K562 (cell line): ENCODE data around the gene GDF9. TPM values are rescaled to one million over a fixed set of nuclear protein-coding genes. Genes with fewer than 3 reads are reported as not detected.
A peak's percentile ranks its signal among the peaks of the same experiment; 100 is the strongest.

Experiments used
- ELF4 ChIP-seq: fragments of 450-650 bp; formaldehyde crosslinking; IDR thresholded peaks from 2 replicates; pipeline ENCODE4 v1.4.0; 2022; ENCODE audit warnings: missing genetic modification characterization
- GTF2F1 ChIP-seq: IDR thresholded peaks from 2 replicates; pipeline ENCODE4 v1.6.1; 2011; ENCODE audit warnings: low read depth, low read length, improper control_type of control experiment
- HCFC1 ChIP-seq: IDR thresholded peaks from 2 replicates; pipeline ENCODE4 v1.6.1; 2012; ENCODE audit warnings: low read depth, low read length, improper control_type of control experiment
- MTF1 ChIP-seq: fragments of 250-450 bp; sonication (Bioruptor Pico); IDR thresholded peaks from 2 replicates; pipeline ENCODE4 v1.9.0; 2021; ENCODE audit warnings: moderate library complexity, mild to moderate bottlenecking, inconsistent platforms, borderline replicate concordance
- PHF20 ChIP-seq: fragments of 450-650 bp; IDR thresholded peaks from 2 replicates; pipeline ENCODE4 v1.6.1; 2018; ENCODE audit not compliant: partially characterized antibody
- SIN3B ChIP-seq: fragments of 450-650 bp; IDR thresholded peaks from 2 replicates; pipeline ENCODE4 v1.6.1; 2017; ENCODE audit warnings: low read depth, mild to moderate bottlenecking, moderate library complexity
- SMAD3 ChIP-seq: fragments of 450-650 bp; formaldehyde crosslinking; conservative IDR thresholded peaks from 2 replicates; pipeline ENCODE4 v1.4.0; 2020; ENCODE audit warnings: mild to moderate bottlenecking
- SMC3 ChIP-seq: conservative IDR thresholded peaks from 2 replicates; pipeline ENCODE4 v1.6.1; 2011; ENCODE audit warnings: low read depth, low read length, improper control_type of control experiment; ENCODE audit not compliant: insufficient read depth
- TCF7L2 ChIP-seq: fragments of 150-350 bp; IDR thresholded peaks from 2 replicates; pipeline ENCODE4 v1.6.1; 2016; ENCODE audit warnings: low read depth, mild to moderate bottlenecking, low read length, moderate library complexity
- TEAD1 ChIP-seq, 2 experiments: fragments of 450-650 bp in 1 of 2; sonication (generic) in 1 of 2; formaldehyde crosslinking; IDR thresholded peaks; 2 replicates each; pipeline versions ENCODE4 v1.4.0 to v1.8.0; 2020 to 2022; ENCODE audit warnings: mild to moderate bottlenecking in 2 of 2, missing genetic modification reagents in 1 of 2
- XRCC5 ChIP-seq: fragments of 200-400 bp; formaldehyde crosslinking; IDR thresholded peaks from 2 replicates; pipeline ENCODE4 v1.6.1; 2017; ENCODE audit warnings: low read depth, mild to moderate bottlenecking, low read length
- ZFX ChIP-seq: sonication (generic); formaldehyde crosslinking; IDR thresholded peaks from 2 replicates; pipeline ENCODE4 v1.8.0; 2022; ENCODE audit warnings: mild to moderate bottlenecking, missing genetic modification reagents, moderate library complexity
- ZNF778 ChIP-seq: fragments of 450-650 bp; formaldehyde crosslinking; IDR thresholded peaks from 2 replicates; pipeline ENCODE4 v1.4.0; 2020; ENCODE audit warnings: mild to moderate bottlenecking, moderate library complexity
- polyA plus RNA-seq, 8 experiments: library from polyadenylated mRNA; depleted of rRNA in 4 of 8; stranded (reverse) in 5 of 8; unstranded in 3 of 8; fragments of >200 nt; fragmentation: Nextera tagmentation in 2 of 8; fragmentation: Illumina TruSeq in 1 of 8; extraction: Ambion mirVana in 2 of 8; extraction: Trizol in 1 of 8; gene quantifications; 2 replicates each; pipeline versions ENCODE4 v1.2.1 to v1.2.3, GENCODE V29; 2011 to 2014; ENCODE audit warnings: inconsistent platforms in 1 of 8, missing spikeins in 1 of 8
- total RNA-seq, 7 experiments: library from RNA; depleted of rRNA in 6 of 7; stranded (reverse); fragments of >200 nt in 6 of 7; fragmentation: Illumina TruSeq in 2 of 7; extraction: Trizol in 2 of 7; gene quantifications; 2 replicates each; pipeline versions ENCODE4 v1.2.1 to v1.2.3, GENCODE V29; 2011 to 2021; ENCODE audit warnings: low replicate concordance in 1 of 7
- TF ChIP-seq, protein P1 (sequence below): sonication (generic); formaldehyde crosslinking; IDR thresholded peaks from 2 replicates; pipeline ENCODE4 v1.8.1; 2022; ENCODE audit warnings: missing genetic modification reagents
- TF ChIP-seq, protein P2 (sequence below): fragments of 200-800 bp; sonication (Bioruptor generic); IDR thresholded peaks from 2 replicates; pipeline ENCODE4 v1.6.1; 2017; ENCODE audit warnings: missing genetic modification characterization, missing compliant biosample characterization
- TF ChIP-seq, protein P3 (sequence below): sonication (generic); formaldehyde crosslinking; IDR thresholded peaks from 2 replicates; pipeline ENCODE4 v1.8.1; 2023; ENCODE audit warnings: mild to moderate bottlenecking, missing genetic modification reagents
- TF ChIP-seq, protein P4 (sequence below): fragments of 250-450 bp; sonication (Bioruptor Pico); IDR thresholded peaks from 2 replicates; pipeline ENCODE4 v1.4.0; 2020; ENCODE audit warnings: mild to moderate bottlenecking, moderate library complexity, borderline replicate concordance
- TF ChIP-seq, protein P5 (sequence below): sonication (generic); formaldehyde crosslinking; IDR thresholded peaks from 2 replicates; pipeline ENCODE4 v1.8.1; 2023; ENCODE audit warnings: mild to moderate bottlenecking, missing genetic modification reagents, moderate library complexity

Gene GDF9
- total and polyA plus RNA-seq, 9 of the 15 experiments (the other 6 are each of a cell fraction or from before 2014, with no cell fraction given) = 0.10 to 0.70 (median 0.20) TPM; not detected in 1

DNA sequence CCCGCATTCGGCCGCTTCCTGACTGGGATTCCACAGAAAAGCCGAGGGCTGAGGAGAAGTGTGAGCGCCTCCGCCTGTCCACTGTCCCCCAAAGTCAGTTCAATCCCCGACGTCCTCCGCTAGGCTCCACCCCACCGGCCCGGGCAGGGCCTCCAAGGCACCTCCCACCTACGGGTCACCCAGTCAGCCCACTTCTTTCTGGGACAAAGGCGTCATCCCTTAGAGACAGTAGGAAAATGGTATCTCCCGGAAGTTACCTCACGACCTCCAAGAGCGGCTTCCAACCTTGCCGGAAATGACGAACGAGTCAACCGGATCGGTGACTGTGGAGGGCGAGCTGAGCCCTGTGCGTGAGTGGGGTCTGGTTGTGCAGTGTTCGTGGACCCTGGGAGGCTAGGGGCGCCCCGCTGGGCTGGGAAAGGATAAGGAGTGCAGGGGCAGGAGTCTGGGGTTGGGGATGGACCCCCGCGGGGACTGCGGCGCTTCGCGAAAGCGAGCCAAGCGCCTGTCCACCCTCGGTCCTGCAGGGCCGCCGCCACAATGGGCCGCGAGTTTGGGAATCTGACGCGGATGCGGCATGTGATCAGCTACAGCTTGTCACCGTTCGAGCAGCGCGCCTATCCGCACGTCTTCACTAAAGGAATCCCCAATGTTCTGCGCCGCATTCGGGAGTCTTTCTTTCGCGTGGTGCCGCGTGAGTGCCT, at the start of gene GDF9, which contains the start of gene UQCRQ (continued):
- TF ChIP-seq SIN3B (peak; percentile 73), PHF20 (peak; percentile 84), TEAD1 (CRISPR knock-in tag; IDR thresholded peaks at IDR 0.05) (no peak; a peak in 1 of 4 replicates), HCFC1 (peak; percentile 67), MTF1 (CRISPR knock-in tag) (no peak), GTF2F1 (peak; percentile 44; the same call in 1 of the 2 replicates), SMC3 (peak; percentile 36; the same call in 1 of the 2 replicates), TCF7L2 (peak; percentile 98), ZNF778 (CRISPR knock-in tag) (no peak), SMAD3 (CRISPR knock-in tag) (no peak), ELF4 (CRISPR knock-in tag) (0 out of 2 replicates have a peak, but pooled peaks have one; percentile 8), ZFX (CRISPR knock-in tag) (peak; percentile 83), XRCC5 (peak; percentile 62; the same call in 1 of the 2 replicates)
- TF ChIP-seq, protein P1, sequence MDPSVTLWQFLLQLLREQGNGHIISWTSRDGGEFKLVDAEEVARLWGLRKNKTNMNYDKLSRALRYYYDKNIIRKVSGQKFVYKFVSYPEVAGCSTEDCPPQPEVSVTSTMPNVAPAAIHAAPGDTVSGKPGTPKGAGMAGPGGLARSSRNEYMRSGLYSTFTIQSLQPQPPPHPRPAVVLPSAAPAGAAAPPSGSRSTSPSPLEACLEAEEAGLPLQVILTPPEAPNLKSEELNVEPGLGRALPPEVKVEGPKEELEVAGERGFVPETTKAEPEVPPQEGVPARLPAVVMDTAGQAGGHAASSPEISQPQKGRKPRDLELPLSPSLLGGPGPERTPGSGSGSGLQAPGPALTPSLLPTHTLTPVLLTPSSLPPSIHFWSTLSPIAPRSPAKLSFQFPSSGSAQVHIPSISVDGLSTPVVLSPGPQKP (CRISPR knock-in tag) = no peak
- TF ChIP-seq, protein P2, sequence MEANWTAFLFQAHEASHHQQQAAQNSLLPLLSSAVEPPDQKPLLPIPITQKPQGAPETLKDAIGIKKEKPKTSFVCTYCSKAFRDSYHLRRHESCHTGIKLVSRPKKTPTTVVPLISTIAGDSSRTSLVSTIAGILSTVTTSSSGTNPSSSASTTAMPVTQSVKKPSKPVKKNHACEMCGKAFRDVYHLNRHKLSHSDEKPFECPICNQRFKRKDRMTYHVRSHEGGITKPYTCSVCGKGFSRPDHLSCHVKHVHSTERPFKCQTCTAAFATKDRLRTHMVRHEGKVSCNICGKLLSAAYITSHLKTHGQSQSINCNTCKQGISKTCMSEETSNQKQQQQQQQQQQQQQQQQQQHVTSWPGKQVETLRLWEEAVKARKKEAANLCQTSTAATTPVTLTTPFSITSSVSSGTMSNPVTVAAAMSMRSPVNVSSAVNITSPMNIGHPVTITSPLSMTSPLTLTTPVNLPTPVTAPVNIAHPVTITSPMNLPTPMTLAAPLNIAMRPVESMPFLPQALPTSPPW (CRISPR knock-in tag) = peak; percentile 73
- TF ChIP-seq, protein P3, sequence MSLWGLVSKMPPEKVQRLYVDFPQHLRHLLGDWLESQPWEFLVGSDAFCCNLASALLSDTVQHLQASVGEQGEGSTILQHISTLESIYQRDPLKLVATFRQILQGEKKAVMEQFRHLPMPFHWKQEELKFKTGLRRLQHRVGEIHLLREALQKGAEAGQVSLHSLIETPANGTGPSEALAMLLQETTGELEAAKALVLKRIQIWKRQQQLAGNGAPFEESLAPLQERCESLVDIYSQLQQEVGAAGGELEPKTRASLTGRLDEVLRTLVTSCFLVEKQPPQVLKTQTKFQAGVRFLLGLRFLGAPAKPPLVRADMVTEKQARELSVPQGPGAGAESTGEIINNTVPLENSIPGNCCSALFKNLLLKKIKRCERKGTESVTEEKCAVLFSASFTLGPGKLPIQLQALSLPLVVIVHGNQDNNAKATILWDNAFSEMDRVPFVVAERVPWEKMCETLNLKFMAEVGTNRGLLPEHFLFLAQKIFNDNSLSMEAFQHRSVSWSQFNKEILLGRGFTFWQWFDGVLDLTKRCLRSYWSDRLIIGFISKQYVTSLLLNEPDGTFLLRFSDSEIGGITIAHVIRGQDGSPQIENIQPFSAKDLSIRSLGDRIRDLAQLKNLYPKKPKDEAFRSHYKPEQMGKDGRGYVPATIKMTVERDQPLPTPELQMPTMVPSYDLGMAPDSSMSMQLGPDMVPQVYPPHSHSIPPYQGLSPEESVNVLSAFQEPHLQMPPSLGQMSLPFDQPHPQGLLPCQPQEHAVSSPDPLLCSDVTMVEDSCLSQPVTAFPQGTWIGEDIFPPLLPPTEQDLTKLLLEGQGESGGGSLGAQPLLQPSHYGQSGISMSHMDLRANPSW = no peak
- TF ChIP-seq, protein P4, sequence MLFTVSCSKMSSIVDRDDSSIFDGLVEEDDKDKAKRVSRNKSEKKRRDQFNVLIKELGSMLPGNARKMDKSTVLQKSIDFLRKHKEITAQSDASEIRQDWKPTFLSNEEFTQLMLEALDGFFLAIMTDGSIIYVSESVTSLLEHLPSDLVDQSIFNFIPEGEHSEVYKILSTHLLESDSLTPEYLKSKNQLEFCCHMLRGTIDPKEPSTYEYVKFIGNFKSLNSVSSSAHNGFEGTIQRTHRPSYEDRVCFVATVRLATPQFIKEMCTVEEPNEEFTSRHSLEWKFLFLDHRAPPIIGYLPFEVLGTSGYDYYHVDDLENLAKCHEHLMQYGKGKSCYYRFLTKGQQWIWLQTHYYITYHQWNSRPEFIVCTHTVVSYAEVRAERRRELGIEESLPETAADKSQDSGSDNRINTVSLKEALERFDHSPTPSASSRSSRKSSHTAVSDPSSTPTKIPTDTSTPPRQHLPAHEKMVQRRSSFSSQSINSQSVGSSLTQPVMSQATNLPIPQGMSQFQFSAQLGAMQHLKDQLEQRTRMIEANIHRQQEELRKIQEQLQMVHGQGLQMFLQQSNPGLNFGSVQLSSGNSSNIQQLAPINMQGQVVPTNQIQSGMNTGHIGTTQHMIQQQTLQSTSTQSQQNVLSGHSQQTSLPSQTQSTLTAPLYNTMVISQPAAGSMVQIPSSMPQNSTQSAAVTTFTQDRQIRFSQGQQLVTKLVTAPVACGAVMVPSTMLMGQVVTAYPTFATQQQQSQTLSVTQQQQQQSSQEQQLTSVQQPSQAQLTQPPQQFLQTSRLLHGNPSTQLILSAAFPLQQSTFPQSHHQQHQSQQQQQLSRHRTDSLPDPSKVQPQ (CRISPR knock-in tag) = no peak
- TF ChIP-seq, protein P5, sequence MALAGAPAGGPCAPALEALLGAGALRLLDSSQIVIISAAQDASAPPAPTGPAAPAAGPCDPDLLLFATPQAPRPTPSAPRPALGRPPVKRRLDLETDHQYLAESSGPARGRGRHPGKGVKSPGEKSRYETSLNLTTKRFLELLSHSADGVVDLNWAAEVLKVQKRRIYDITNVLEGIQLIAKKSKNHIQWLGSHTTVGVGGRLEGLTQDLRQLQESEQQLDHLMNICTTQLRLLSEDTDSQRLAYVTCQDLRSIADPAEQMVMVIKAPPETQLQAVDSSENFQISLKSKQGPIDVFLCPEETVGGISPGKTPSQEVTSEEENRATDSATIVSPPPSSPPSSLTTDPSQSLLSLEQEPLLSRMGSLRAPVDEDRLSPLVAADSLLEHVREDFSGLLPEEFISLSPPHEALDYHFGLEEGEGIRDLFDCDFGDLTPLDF (CRISPR knock-in tag) = no peak
